GM18870 (cell line): Measurements from ENCODE around the gene KLKB1.

ENCODE experiments used
- ATAC-seq: cut with Tn5 transposase; IDR thresholded peaks from one replicate; pipeline ENCODE4 v1.9.1; 2021; ENCODE audit warnings: moderate library complexity; ENCODE audit not compliant: unreplicated experiment

Gene KLKB1

GRCh38 chr4:186227221-186227620, at the start of gene KLKB1:
TSS of gene KLKB1 (plus strand) at chr4:186227507. CDS start at chr4:186228196, 689 bp downstream.
- ATAC-seq = no peak

GRCh38 chr4:186188107-186188506, 39.2 kb upstream of the KLKB1 start:
- ATAC-seq = no peak

- ATAC-seq = no peak
Measured at GRCh38 chr4:186189656-186190055, 37.7 kb upstream of the KLKB1 start.

GRCh38 chr4:186190581-186191199, 36.6 kb upstream of the KLKB1 start:
- ATAC-seq = peak; percentile 24

GRCh38 chr4:186191200-186192065, 35.9 kb upstream of the KLKB1 start, which contains the start of gene CYP4V2:
TSS of gene CYP4V2 (plus strand) at chr4:186191567. CDS start at chr4:186191824, 257 bp downstream.
- peak; percentile 73 for ATAC-seq

- no peak for ATAC-seq
Measured at GRCh38 chr4:186192066-186192612, 35.2 kb upstream of the KLKB1 start.

GRCh38 chr4:186193851-186194250, 33.5 kb upstream of the KLKB1 start:
- ATAC-seq = no peak

GRCh38 chr4:186196063-186196462, 31.2 kb upstream of the KLKB1 start:
- ATAC-seq = no peak

- ATAC-seq = no peak
Measured at GRCh38 chr4:186200516-186200915, 26.8 kb upstream of the KLKB1 start.

- ATAC-seq = no peak
Measured at GRCh38 chr4:186201010-186201409, 26.3 kb upstream of the KLKB1 start.

- peak; percentile 99 for ATAC-seq
Measured at GRCh38 chr4:186201535-186202230, 25.6 kb upstream of the KLKB1 start.

- no peak for ATAC-seq
Measured at GRCh38 chr4:186202490-186203140, 24.7 kb upstream of the KLKB1 start.

GRCh38 chr4:186203406-186203805, 23.9 kb upstream of the KLKB1 start:
- ATAC-seq = no peak

- no peak for ATAC-seq
Measured at GRCh38 chr4:186204103-186204559, 23.2 kb upstream of the KLKB1 start.

GRCh38 chr4:186204686-186205085, 22.6 kb upstream of the KLKB1 start:
- no peak for ATAC-seq

GRCh38 chr4:186205156-186205555, 22.2 kb upstream of the KLKB1 start:
- ATAC-seq = no peak

GRCh38 chr4:186216465-186217024, 10.8 kb upstream of the KLKB1 start:
- no peak for ATAC-seq

GRCh38 chr4:186217733-186218293, 9.5 kb upstream of the KLKB1 start:
- ATAC-seq = no peak

GRCh38 chr4:186221624-186222023, 5.7 kb upstream of the KLKB1 start:
- no peak for ATAC-seq

GRCh38 chr4:186225848-186226247, 1.5 kb upstream of the KLKB1 start:
- no peak for ATAC-seq
